Measurements from ENCODE around the gene GGPS1.
"Not testable (repeated sequence)": the region's sequence is repeated elsewhere in the genome, so short reads cannot be mapped to it uniquely, and the experiment has no call there.

The GGPS1 gene

GRCh38 chr1:235367000-235367908, 38.9 kb downstream of the GGPS1 start, which contains the start of gene TBCE:
TBCE (plus strand) TSS chr1:235367427; CDS start chr1:235380050, 12,623 bp downstream.
- peak; percentile 95 for DNase-seq (ENCODE audit: low spot score)
- in situ Hi-C loops (cut with MboI; ENCODE audit: low pct_unique_long_range_greater_than_20kb, low sequenced_read_pairs, unreplicated experiment), result no loop called here
- TF ChIP-seq CTCF (IDR thresholded peaks at IDR 0.05; ENCODE audit: extremely low read depth, insufficient read depth, missing control alignments), result no peak

- TF ChIP-seq CTCF (IDR thresholded peaks at IDR 0.05; ENCODE audit: extremely low read depth, insufficient read depth, missing control alignments), result no peak
- in situ Hi-C loops (cut with MboI; ENCODE audit: low pct_unique_long_range_greater_than_20kb, low sequenced_read_pairs, unreplicated experiment), result no loop called here
- DNase-seq (ENCODE audit: low spot score), result no peak
Measured at GRCh38 chr1:235368428-235368827, 40.1 kb downstream of the GGPS1 start.

- in situ Hi-C loops (cut with MboI; ENCODE audit: low pct_unique_long_range_greater_than_20kb, low sequenced_read_pairs, unreplicated experiment), result no loop called here
- DNase-seq (ENCODE audit: low spot score), result no peak
- no peak for TF ChIP-seq CTCF (IDR thresholded peaks at IDR 0.05; ENCODE audit: extremely low read depth, insufficient read depth, missing control alignments)
Measured at GRCh38 chr1:235369802-235370201, 41.4 kb downstream of the GGPS1 start.

GRCh38 chr1:235375919-235376605, 47.7 kb downstream of the GGPS1 start:
- no peak for TF ChIP-seq CTCF (IDR thresholded peaks at IDR 0.05; ENCODE audit: extremely low read depth, insufficient read depth, missing control alignments)
- DNase-seq (ENCODE audit: low spot score), result no peak
- in situ Hi-C loops (cut with MboI; ENCODE audit: low pct_unique_long_range_greater_than_20kb, low sequenced_read_pairs, unreplicated experiment), result no loop called here

- DNase-seq (ENCODE audit: low spot score); in situ Hi-C loops (cut with MboI; ENCODE audit: low pct_unique_long_range_greater_than_20kb, low sequenced_read_pairs, unreplicated experiment): not testable (repeated sequence)
Measured at GRCh38 chr1:235378134-235378735, 49.9 kb downstream of the GGPS1 start.

GRCh38 chr1:235381955-235382739, 53.8 kb downstream of the GGPS1 start:
- in situ Hi-C loops (cut with MboI; ENCODE audit: low pct_unique_long_range_greater_than_20kb, low sequenced_read_pairs, unreplicated experiment); DNase-seq (ENCODE audit: low spot score): not testable (repeated sequence)

- DNase-seq (ENCODE audit: low spot score); in situ Hi-C loops (cut with MboI; ENCODE audit: low pct_unique_long_range_greater_than_20kb, low sequenced_read_pairs, unreplicated experiment): not testable (repeated sequence)
Measured at GRCh38 chr1:235385633-235386032, 57.3 kb downstream of the GGPS1 start.

Data from GM13977 (cell line).